ENCODE measurements around the gene BPI. TPM values are rescaled to one million over a fixed set of nuclear protein-coding genes. Genes with fewer than 3 reads are reported as not detected.

BPI gene
- total RNA-seq, 1 experiment from 2014 or later: not detected

DNA sequence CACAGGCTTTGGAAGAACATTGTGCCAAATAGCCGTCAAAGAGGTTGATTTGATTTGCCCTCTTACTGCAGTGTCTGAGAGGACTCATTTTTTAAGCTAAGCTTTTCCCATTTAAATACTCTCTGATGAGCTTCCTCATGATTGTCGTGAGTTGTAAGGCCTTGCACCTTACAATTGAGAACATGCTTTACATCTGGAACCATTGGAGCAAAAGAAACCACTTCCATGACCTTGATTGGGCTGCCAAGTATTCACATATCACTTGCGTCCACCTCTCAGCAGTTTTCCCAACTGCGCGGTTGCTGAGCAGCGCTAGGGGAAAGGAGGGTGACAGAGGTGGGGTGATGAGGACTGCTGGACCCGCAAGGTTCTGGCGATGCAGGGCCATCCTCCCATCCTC lies 30.1 kb downstream of the BPI start:
- Histone ChIP-seq H3K4me1 (ENCODE audit: insufficient read depth, low read length) (peaks cover 1% of the 10 kb centered on the region; the same call in 1 of the 2 replicates), H3K9me3 (ENCODE audit: control insufficient read depth, low read depth, low read length) (no peaks in the 10 kb centered on the region), H3K56ac (ENCODE audit: insufficient read length, low read depth, low read length) (no peak overlapping the region), H2BK15ac (ENCODE audit: low read depth, low read length) (no peak overlapping the region), H3T11ph (ENCODE audit: low read length) (no peak overlapping the region), H3K23ac (ENCODE audit: insufficient read length, low read depth, low read length) (no peak overlapping the region), H3K79me2 (ENCODE audit: insufficient read depth, low read length) (no peaks in the 10 kb centered on the region), H3K4me2 (ENCODE audit: insufficient read depth, insufficient read length, low read length) (no peak overlapping the region), H2AFZ (ENCODE audit: low read length) (no peak overlapping the region), H4K20me1 (ENCODE audit: control insufficient read depth, insufficient read depth, insufficient read length) (no peaks in the 10 kb centered on the region), H2AK5ac (ENCODE audit: insufficient read length, low read length) (no peak overlapping the region), H2BK12ac (ENCODE audit: insufficient read length, low read depth, low read length) (no peak overlapping the region), H3K18ac (ENCODE audit: insufficient read length, low read depth, low read length) (no peak overlapping the region), H2BK5ac (ENCODE audit: insufficient read length, low read length) (no peak overlapping the region), H3K27me3 (ENCODE audit: insufficient read depth, low read length) (no peaks in the 10 kb centered on the region; the same call in 1 of the 2 replicates), H3K23me2 (ENCODE audit: insufficient read length, low read depth, low read length, poor library complexity, severe bottlenecking) (no peaks in the 10 kb centered on the region), H3K14ac (ENCODE audit: insufficient read depth, low read length) (no peak overlapping the region), H4K91ac (ENCODE audit: insufficient read length, low read depth, low read length) (no peak overlapping the region), H3K4ac (ENCODE audit: low read depth, low read length) (no peak overlapping the region), H3K27ac (ENCODE audit: insufficient read length, low read depth, low read length) (no peak overlapping the region), H2BK120ac (ENCODE audit: low read depth, low read length, poor library complexity, severe bottlenecking) (no peak overlapping the region), H4K5ac (ENCODE audit: insufficient read length, low read depth, low read length) (no peak overlapping the region), H3K79me1 (ENCODE audit: insufficient read depth, low read depth, low read length, poor library complexity, severe bottlenecking) (no peaks in the 10 kb centered on the region), H2BK20ac (ENCODE audit: low read depth, low read length, poor library complexity, severe bottlenecking) (no peak overlapping the region), H4K8ac (replicated peaks; ENCODE audit: insufficient read length, low read depth, low read length) (no peak overlapping the region), H3K9ac (ENCODE audit: extremely low read depth, insufficient read length, low read length) (no peak overlapping the region)
- no peak for DNase-seq
- H3K27me3 Mint-ChIP-seq (ENCODE audit: low read depth): peaks cover 9% of the 10 kb centered on the region
- no peak overlapping the region for H3K27ac Mint-ChIP-seq
- no peak overlapping the region for H3K4me3 Mint-ChIP-seq
- peaks cover 2 to 6% (median 5%) of the 10 kb centered on the region in 3 experiments; a peak in 5 of 7 replicates for H3K36me3 Mint-ChIP-seq (ENCODE audit: insufficient read depth in 1 of 3, low read depth in 3 of 3)
- WGBS (ENCODE audit: extremely low coverage, insufficient read length, low lambda C conversion rate): no CpG with 5 or more reads among the region's 8 CpGs
- peaks cover 5 to 11% of the 10 kb centered on the region in 2 experiments for H3K4me1 Mint-ChIP-seq
- H3K9me3 Mint-ChIP-seq: peaks cover 5 to 6% of the 10 kb centered on the region in 2 experiments
- TF ChIP-seq, protein P1, sequence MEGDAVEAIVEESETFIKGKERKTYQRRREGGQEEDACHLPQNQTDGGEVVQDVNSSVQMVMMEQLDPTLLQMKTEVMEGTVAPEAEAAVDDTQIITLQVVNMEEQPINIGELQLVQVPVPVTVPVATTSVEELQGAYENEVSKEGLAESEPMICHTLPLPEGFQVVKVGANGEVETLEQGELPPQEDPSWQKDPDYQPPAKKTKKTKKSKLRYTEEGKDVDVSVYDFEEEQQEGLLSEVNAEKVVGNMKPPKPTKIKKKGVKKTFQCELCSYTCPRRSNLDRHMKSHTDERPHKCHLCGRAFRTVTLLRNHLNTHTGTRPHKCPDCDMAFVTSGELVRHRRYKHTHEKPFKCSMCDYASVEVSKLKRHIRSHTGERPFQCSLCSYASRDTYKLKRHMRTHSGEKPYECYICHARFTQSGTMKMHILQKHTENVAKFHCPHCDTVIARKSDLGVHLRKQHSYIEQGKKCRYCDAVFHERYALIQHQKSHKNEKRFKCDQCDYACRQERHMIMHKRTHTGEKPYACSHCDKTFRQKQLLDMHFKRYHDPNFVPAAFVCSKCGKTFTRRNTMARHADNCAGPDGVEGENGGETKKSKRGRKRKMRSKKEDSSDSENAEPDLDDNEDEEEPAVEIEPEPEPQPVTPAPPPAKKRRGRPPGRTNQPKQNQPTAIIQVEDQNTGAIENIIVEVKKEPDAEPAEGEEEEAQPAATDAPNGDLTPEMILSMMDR (conservative IDR thresholded peaks at IDR 0.05): no peak
